ENCODE measurements around the gene CACNB1.

DNA sequence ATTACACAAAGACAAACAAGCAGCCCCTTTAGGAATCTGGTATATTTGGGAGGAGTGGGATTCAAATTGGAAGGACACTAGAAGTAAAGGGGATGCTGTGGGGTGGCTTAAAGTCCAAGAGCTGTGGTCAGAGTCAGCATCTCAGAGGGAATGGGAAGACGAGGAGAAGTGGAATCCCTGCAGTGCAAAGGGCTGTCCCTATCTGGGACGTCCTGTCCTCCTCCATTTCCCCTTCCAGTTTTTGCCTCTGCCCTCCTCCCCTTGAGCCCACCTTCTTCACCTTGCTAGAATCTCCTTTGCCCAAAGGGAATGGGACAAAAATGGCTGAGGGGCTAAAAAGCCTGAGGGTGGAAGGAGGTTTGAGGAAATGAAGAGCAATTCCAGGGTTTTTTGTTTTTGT is 41.8 kb downstream of the CACNB1 start:
- TF ChIP-seq CTCF (IDR thresholded peaks at IDR 0.05; ENCODE audit: insufficient read depth, low read length) (no peak), POLR2AphosphoS5 (IDR thresholded peaks at IDR 0.05; ENCODE audit: low read depth) (no peak)
- TF ChIP-seq, protein P1, sequence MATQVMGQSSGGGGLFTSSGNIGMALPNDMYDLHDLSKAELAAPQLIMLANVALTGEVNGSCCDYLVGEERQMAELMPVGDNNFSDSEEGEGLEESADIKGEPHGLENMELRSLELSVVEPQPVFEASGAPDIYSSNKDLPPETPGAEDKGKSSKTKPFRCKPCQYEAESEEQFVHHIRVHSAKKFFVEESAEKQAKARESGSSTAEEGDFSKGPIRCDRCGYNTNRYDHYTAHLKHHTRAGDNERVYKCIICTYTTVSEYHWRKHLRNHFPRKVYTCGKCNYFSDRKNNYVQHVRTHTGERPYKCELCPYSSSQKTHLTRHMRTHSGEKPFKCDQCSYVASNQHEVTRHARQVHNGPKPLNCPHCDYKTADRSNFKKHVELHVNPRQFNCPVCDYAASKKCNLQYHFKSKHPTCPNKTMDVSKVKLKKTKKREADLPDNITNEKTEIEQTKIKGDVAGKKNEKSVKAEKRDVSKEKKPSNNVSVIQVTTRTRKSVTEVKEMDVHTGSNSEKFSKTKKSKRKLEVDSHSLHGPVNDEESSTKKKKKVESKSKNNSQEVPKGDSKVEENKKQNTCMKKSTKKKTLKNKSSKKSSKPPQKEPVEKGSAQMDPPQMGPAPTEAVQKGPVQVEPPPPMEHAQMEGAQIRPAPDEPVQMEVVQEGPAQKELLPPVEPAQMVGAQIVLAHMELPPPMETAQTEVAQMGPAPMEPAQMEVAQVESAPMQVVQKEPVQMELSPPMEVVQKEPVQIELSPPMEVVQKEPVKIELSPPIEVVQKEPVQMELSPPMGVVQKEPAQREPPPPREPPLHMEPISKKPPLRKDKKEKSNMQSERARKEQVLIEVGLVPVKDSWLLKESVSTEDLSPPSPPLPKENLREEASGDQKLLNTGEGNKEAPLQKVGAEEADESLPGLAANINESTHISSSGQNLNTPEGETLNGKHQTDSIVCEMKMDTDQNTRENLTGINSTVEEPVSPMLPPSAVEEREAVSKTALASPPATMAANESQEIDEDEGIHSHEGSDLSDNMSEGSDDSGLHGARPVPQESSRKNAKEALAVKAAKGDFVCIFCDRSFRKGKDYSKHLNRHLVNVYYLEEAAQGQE (IDR thresholded peaks at IDR 0.05; ENCODE audit: insufficient replicate concordance, low read depth) = no peak

Data from HL-60 (cell line).